Measurements from ENCODE around the gene PRELP.
"Not testable (repeated sequence)": the region's sequence is repeated elsewhere in the genome, so short reads cannot be mapped to it uniquely, and the experiment has no call there.

PRELP gene

GRCh38 chr1:203509135-203509534 is 33.5 kb downstream of the PRELP start:
- no peak for DNase-seq

GRCh38 chr1:203511513-203511912 is 35.9 kb downstream of the PRELP start:
- DNase-seq, result no peak

GRCh38 chr1:203511930-203512329 is 36.3 kb downstream of the PRELP start:
- no peak for DNase-seq

- no peak for DNase-seq
Observed at GRCh38 chr1:203512517-203512847, 36.9 kb downstream of the PRELP start.

GRCh38 chr1:203512848-203513584 is 37.4 kb downstream of the PRELP start:
- peak; percentile 74 for DNase-seq

- DNase-seq, result no peak
Observed at GRCh38 chr1:203513585-203514031, 38.0 kb downstream of the PRELP start.

- no peak for DNase-seq
Observed at GRCh38 chr1:203516184-203516583, 40.6 kb downstream of the PRELP start.

GRCh38 chr1:203516906-203517305 is 41.3 kb downstream of the PRELP start:
- no peak for DNase-seq

- no peak for DNase-seq
Observed at GRCh38 chr1:203517426-203518110, 42.0 kb downstream of the PRELP start.

- DNase-seq, result not testable (repeated sequence)
Observed at GRCh38 chr1:203518139-203518538, 42.5 kb downstream of the PRELP start.

- DNase-seq, result no peak
Observed at GRCh38 chr1:203518541-203518940, 42.9 kb downstream of the PRELP start.

- no peak for DNase-seq
Observed at GRCh38 chr1:203519053-203519840, 43.6 kb downstream of the PRELP start.

GRCh38 chr1:203519896-203520295 is 44.3 kb downstream of the PRELP start:
- DNase-seq, result no peak

- no peak for DNase-seq
Observed at GRCh38 chr1:203520315-203520714, 44.7 kb downstream of the PRELP start.

GRCh38 chr1:203521074-203521794 is 45.6 kb downstream of the PRELP start:
- DNase-seq, result no peak

GRCh38 chr1:203521812-203522211 is 46.2 kb downstream of the PRELP start:
- no peak for DNase-seq

- no peak for DNase-seq
Observed at GRCh38 chr1:203522237-203522636, 46.6 kb downstream of the PRELP start.

- no peak for DNase-seq
Observed at GRCh38 chr1:203523667-203524066, 48.1 kb downstream of the PRELP start.

GRCh38 chr1:203524152-203524551 is 48.5 kb downstream of the PRELP start:
- DNase-seq, result no peak

GRCh38 chr1:203524824-203525223 is 49.2 kb downstream of the PRELP start:
- DNase-seq, result no peak

- no peak for DNase-seq
Observed at GRCh38 chr1:203525685-203526084, 50.1 kb downstream of the PRELP start.

- no peak for DNase-seq
Observed at GRCh38 chr1:203526130-203526529, 50.5 kb downstream of the PRELP start.

- no peak for DNase-seq
Observed at GRCh38 chr1:203526572-203526971, 51.0 kb downstream of the PRELP start.

Data from CD4-positive, alpha-beta T cell treated with Interleukin-15 for 1 hour (primary cell).